Esophagus squamous epithelium (tissue), 4 donors: ENCODE results near the gene IARS2.
"Not testable (repeated sequence)": the region's sequence is repeated elsewhere in the genome, so short reads cannot be mapped to it uniquely, and the experiment has no call there.

Source experiments
- POLR2A ChIP-seq, 4 donors: fragments of 450-650 bp; IDR thresholded peaks; one replicate each; pipeline ENCODE4 v1.6.1; 2017; ENCODE audit warnings: antibody characterized with exemption in 4 of 4, mild to moderate bottlenecking in 4 of 4, moderate library complexity in 3 of 4
- TF ChIP-seq, protein P1 (sequence below), 6 experiments: fragments of 450-650 bp in 4 of 6; fragments of 200-600 bp in 2 of 6; sonication (generic) in 2 of 6; IDR thresholded peaks; one replicate each; pipeline ENCODE4 v1.5.1; 2016 to 2019; ENCODE audit warnings: antibody characterized with exemption in 6 of 6, mild to moderate bottlenecking in 4 of 6, moderate library complexity in 4 of 6

DNA sequence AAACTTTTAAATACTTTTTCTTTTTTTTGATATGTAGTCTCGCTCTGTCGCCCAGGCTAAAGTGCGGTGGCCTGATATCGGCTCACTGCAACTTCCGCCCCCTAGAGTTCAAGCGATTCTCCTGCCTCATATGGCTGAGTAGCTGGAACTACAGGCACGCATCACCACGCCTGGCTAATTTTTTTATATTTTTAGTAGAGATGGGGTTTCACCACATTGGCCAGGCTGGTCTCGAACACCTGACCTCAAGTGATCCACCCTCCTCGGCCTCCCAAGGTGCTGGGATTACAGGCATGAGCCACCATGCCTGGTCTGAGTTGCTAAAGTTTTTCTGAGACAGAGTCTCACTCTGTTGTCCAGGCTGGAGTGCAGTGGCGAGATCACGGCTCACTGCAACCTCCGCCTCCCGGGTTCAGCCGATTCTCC lies 7.7 kb upstream of the IARS2 start:
- TF ChIP-seq, protein P1, sequence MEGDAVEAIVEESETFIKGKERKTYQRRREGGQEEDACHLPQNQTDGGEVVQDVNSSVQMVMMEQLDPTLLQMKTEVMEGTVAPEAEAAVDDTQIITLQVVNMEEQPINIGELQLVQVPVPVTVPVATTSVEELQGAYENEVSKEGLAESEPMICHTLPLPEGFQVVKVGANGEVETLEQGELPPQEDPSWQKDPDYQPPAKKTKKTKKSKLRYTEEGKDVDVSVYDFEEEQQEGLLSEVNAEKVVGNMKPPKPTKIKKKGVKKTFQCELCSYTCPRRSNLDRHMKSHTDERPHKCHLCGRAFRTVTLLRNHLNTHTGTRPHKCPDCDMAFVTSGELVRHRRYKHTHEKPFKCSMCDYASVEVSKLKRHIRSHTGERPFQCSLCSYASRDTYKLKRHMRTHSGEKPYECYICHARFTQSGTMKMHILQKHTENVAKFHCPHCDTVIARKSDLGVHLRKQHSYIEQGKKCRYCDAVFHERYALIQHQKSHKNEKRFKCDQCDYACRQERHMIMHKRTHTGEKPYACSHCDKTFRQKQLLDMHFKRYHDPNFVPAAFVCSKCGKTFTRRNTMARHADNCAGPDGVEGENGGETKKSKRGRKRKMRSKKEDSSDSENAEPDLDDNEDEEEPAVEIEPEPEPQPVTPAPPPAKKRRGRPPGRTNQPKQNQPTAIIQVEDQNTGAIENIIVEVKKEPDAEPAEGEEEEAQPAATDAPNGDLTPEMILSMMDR (IDR thresholded peaks at IDR 0.05): not testable (repeated sequence)
- not testable (repeated sequence) for TF ChIP-seq POLR2A (IDR thresholded peaks at IDR 0.05)
